ENCODE results near the gene KRTAP19-8. TPM values are rescaled to one million over a fixed set of nuclear protein-coding genes. Genes with fewer than 3 reads are reported as not detected.

The KRTAP19-8 gene, protein sequence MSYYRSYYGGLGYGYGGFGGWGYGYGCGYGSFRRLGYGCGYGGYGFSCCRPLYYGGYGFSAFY
- not detected for total RNA-seq
- long read RNA-seq: 0 reads

DNA sequence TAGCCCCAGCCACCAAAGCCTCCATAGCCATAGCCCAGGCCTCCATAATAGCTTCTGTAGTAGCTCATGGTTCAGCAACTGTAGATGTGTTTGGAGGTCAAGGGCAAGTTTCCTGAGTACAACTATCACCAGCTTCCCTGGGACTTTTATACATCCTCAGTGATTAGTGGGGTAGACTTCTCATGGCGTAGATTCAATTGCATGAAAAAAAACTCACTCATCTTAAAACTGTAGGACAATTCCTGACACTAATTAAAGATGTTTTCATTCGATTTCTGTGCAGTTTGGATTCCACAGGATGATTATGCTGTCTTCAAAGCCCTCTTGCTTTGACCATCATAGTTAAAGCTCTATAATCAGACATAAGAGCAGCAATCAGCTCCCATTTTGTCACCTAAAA, at the start of gene KRTAP19-8:
KRTAP19-8 (minus strand) TSS at position 101 of the 400 bp plus-strand sequence; CDS start at position 68, 33 bp downstream.
- intact Hi-C loops (cut with DNase I): no loop called here
- Histone ChIP-seq H3K4me1 (no peaks in the 10 kb centered on the region), H3K27me3 (no peaks in the 10 kb centered on the region), H3K36me3 (no peaks in the 10 kb centered on the region), H3K4me3 (no peak within 1 kb of the TSS), H3K9me3 (no peaks in the 10 kb centered on the region), H3K27ac (no peak within 1 kb of the TSS)
- DNase-seq (no peak), ATAC-seq (no peak)
- TF ChIP-seq, protein P1, sequence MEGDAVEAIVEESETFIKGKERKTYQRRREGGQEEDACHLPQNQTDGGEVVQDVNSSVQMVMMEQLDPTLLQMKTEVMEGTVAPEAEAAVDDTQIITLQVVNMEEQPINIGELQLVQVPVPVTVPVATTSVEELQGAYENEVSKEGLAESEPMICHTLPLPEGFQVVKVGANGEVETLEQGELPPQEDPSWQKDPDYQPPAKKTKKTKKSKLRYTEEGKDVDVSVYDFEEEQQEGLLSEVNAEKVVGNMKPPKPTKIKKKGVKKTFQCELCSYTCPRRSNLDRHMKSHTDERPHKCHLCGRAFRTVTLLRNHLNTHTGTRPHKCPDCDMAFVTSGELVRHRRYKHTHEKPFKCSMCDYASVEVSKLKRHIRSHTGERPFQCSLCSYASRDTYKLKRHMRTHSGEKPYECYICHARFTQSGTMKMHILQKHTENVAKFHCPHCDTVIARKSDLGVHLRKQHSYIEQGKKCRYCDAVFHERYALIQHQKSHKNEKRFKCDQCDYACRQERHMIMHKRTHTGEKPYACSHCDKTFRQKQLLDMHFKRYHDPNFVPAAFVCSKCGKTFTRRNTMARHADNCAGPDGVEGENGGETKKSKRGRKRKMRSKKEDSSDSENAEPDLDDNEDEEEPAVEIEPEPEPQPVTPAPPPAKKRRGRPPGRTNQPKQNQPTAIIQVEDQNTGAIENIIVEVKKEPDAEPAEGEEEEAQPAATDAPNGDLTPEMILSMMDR (IDR thresholded peaks at IDR 0.05): no peak

DNA sequence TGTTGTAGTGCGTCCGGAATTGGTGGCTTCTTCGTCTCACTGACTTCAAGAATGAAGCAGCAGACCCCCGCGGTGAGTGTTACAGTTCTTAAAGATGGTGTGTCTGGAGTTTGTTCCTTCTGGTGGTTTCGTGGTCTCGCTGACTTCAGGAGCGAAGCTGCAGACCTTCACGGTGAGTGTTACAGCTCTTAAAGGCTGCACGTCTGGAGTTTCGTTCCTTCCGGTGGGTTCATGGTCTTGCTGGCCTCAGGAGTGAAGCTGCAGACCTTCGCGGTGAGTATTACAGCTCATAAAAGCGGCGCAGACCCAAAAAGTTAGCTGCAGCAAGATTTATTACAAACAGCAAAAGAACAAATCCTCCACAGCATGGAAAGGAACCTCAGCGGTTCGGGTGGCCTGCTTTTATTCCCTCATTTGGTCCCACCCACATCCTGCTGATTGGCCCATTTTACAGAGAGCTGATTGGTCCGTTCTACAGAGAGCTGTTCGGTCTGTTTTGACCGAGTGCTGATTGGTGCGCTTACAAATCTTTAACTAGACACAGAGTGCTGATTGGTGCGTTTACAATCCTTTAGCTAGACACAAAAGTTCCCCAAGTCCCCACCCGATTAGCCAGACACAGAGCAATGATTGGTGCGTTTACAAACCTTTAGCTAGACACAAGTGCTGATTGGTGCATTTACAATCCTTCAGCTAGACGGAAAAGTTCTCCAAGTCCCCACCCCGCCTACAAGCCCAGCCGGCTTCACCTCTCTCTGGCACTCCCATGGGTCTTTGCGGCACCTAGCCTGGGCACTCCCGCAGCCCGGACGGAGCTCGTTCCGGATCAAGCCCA, 49.6 kb upstream of the KRTAP19-8 start:
- no peak for ATAC-seq

DNA sequence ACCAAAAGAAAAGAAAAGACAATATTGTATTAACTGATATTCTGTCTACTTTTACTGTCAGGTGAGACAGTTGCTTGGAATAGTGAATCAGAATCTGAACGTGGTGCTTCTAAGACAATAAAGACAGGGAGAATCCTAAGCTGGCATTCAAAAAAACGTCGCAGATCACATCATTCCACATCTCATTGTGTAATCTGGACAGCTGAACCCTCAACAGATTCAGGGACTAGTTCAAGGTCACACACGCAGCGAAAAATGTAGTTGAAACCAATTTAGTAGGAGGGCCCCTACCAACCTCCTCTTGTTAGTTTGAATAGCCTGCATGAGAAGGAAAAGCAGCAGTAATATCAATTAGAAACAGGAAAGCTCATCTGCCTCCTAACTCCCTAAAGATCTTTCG, 46.4 kb upstream of the KRTAP19-8 start:
- Histone ChIP-seq H3K27me3 (no peaks in the 10 kb centered on the region), H3K4me3 (no peak overlapping the region), H3K27ac (no peak overlapping the region), H3K4me1 (no peaks in the 10 kb centered on the region), H3K36me3 (no peaks in the 10 kb centered on the region), H3K9me3 (no peaks in the 10 kb centered on the region)
- DNase-seq (no peak), ATAC-seq (no peak)
- TF ChIP-seq, protein P1 (IDR thresholded peaks at IDR 0.05): no peak
- intact Hi-C loops (cut with DNase I): no loop called here

More for the DNA sequence above, 49.6 kb upstream of the KRTAP19-8 start:
- Histone ChIP-seq H3K36me3 (no peaks in the 10 kb centered on the region), H3K27ac (no peak overlapping the region), H3K27me3 (no peaks in the 10 kb centered on the region), H3K4me3 (no peak overlapping the region), H3K9me3 (no peaks in the 10 kb centered on the region), H3K4me1 (no peaks in the 10 kb centered on the region)
- TF ChIP-seq, protein P1 (IDR thresholded peaks at IDR 0.05): no peak
- DNase-seq: no peak
- intact Hi-C loops (cut with DNase I): no loop called here

DNA sequence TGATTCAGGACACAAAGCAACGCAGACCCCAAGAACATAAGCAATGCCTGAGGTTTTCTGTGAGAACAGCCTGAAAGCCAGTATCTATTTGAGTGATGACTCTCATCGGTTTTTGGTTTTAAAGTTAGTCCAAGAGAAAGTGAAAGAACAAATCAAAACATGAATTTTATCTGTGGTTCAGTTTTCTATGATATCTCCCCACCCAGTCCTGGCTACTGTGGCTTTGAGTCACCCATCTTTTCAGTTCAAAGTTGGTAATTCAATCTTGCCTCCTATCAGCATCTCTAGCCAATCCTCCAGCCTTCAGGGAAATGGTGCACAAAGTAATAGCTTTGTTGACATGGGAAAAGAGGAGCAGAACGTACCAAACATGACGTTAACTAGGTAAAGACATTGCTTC, 40.5 kb upstream of the KRTAP19-8 start:
- Histone ChIP-seq H3K4me1 (no peaks in the 10 kb centered on the region), H3K36me3 (no peaks in the 10 kb centered on the region), H3K27ac (no peak overlapping the region), H3K9me3 (no peaks in the 10 kb centered on the region), H3K27me3 (no peaks in the 10 kb centered on the region), H3K4me3 (no peak overlapping the region)
- intact Hi-C loops (cut with DNase I): no loop called here
- DNase-seq (no peak), ATAC-seq (no peak)
- TF ChIP-seq, protein P1 (IDR thresholded peaks at IDR 0.05): no peak

DNA sequence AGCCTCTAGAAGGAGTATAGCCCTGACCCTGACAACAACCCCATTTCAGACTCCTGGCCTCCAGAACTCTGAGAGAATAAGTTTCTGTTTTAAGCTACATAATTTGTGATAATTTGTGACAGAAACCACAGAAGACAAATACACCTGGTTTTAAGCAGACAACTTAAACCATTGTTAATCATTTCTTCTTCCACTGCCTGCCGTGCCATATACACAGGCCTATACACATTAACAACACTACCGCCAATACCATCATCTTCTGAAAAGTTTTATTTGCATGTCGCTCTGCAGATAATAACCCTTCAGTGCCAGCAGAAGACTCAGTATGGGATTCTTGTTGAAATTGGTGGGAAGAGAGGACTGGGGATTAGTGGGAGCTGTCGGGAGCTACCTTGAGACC, 39.9 kb upstream of the KRTAP19-8 start:
- Histone ChIP-seq H3K27ac (no peak overlapping the region), H3K27me3 (no peaks in the 10 kb centered on the region), H3K4me3 (no peak overlapping the region), H3K9me3 (no peaks in the 10 kb centered on the region), H3K4me1 (no peaks in the 10 kb centered on the region), H3K36me3 (no peaks in the 10 kb centered on the region)
- no peak for ATAC-seq
- intact Hi-C loops (cut with DNase I): no loop called here
- TF ChIP-seq, protein P1 (IDR thresholded peaks at IDR 0.05): no peak
- no peak for DNase-seq

Measured in upper lobe of right lung (tissue), 1 donor.